PFSK-1 (cell line): ENCODE measurements around the gene MTURN.

Source experiments
- POLR2AphosphoS5 ChIP-seq: IDR thresholded peaks from 2 replicates; pipeline ENCODE4 v1.6.1; 2012; ENCODE audit warnings: low read depth, mild to moderate bottlenecking, control low read depth, low read length, moderate library complexity
- REST ChIP-seq, 2 experiments: IDR thresholded peaks; 2 replicates each; pipeline versions ENCODE4 v1.6.1 to v1.8.0; 2011 to 2012; ENCODE audit warnings: low read depth in 2 of 2, low read length in 2 of 2, control low read depth in 1 of 2, inconsistent platforms in 1 of 2, mild to moderate bottlenecking in 1 of 2, moderate library complexity in 1 of 2; ENCODE audit not compliant: insufficient read depth in 1 of 2
- SIN3A ChIP-seq: IDR thresholded peaks from 2 replicates; pipeline ENCODE4 v1.6.1; 2012; ENCODE audit warnings: mild to moderate bottlenecking, low read length, moderate library complexity, borderline replicate concordance; ENCODE audit not compliant: insufficient read depth

- no peak for TF ChIP-seq REST (IDR thresholded peaks at IDR 0.05; ENCODE audit: insufficient read depth in 1 of 2, low read depth in 2 of 2, low read length in 2 of 2)
- no peak for TF ChIP-seq SIN3A
- no peak for TF ChIP-seq POLR2AphosphoS5
These were observed 18.0 kb upstream of the MTURN start for GRCh38 chr7:30116771-30117170.
